Calu3 (cell line): ENCODE measurements around the gene NSDHL. TPM values are rescaled to one million over a fixed set of nuclear protein-coding genes. Genes with fewer than 3 reads are reported as not detected.

Experiments
- BruUV-seq: library from RNA; stranded (reverse); fragments of 400-500 nt; replicated peaks from 2 replicates; lab custom pipeline; 2021; lab: Mats Ljungman, UMichigan
- CTCF ChIA-PET: fragments of 300-600 bp; sonication (Branson Sonifier 250); formaldehyde crosslinking; loops from one replicate; lab custom pipeline; 2022; ENCODE audit warnings: antibody characterized with exemption; lab: Charles Lee
- DNase-seq: peaks from one replicate; pipeline ENCODE4 v3.0.0; 2022
- H3K27ac Mint-ChIP-seq: one replicate; pipeline ENCODE4 v1.8.0; 2022; ENCODE audit warnings: mixed read lengths; ENCODE audit not compliant: unreplicated experiment
- H3K27me3 Mint-ChIP-seq: one replicate; pipeline ENCODE4 v1.8.0; 2022; ENCODE audit warnings: mixed read lengths; ENCODE audit not compliant: unreplicated experiment
- H3K36me3 Mint-ChIP-seq: one replicate; pipeline ENCODE4 v1.8.0; 2022; ENCODE audit warnings: mild to moderate bottlenecking, moderate library complexity, mixed read lengths; ENCODE audit not compliant: insufficient read depth, unreplicated experiment
- H3K4me1 Mint-ChIP-seq: one replicate; pipeline ENCODE4 v1.8.0; 2022; ENCODE audit warnings: mild to moderate bottlenecking, low read depth, mixed read lengths; ENCODE audit not compliant: unreplicated experiment
- H3K4me3 Mint-ChIP-seq: one replicate; pipeline ENCODE4 v1.8.0; 2022; ENCODE audit warnings: mild to moderate bottlenecking, low read depth, moderate library complexity, mixed read lengths; ENCODE audit not compliant: unreplicated experiment
- H3K9me3 Mint-ChIP-seq: one replicate; pipeline ENCODE4 v1.8.0; 2022; ENCODE audit warnings: low read depth, mixed read lengths; ENCODE audit not compliant: unreplicated experiment
- CTCF ChIP-seq: fragments of 200-600 bp; IDR thresholded peaks from one replicate; pipeline ENCODE4 v1.8.0; 2022; ENCODE audit warnings: antibody characterized with exemption; ENCODE audit not compliant: unreplicated experiment
- intact Hi-C: fragments of 100-400 bp; cut with micrococcal nuclease; formaldehyde crosslinking; loops from one replicate; pipeline ENCODE4 v1.10.0; 2022; ENCODE audit not compliant: unreplicated experiment
- total RNA-seq: library from RNA; stranded (reverse); gene quantifications from 2 replicates; pipeline ENCODE4 v1.2.3, GENCODE V29; 2022

The NSDHL gene
- total RNA-seq, 1 experiment from 2014 or later = 38.1 TPM

GRCh38 chrX:152876931-152877840 is 46.3 kb downstream of the NSDHL start:
- CTCF ChIA-PET = no interaction called here
- BruUV-seq = no TSS peak
- no peak for TF ChIP-seq CTCF
- H3K27me3 Mint-ChIP-seq = peaks cover 3% of the 10 kb centered on the region
- no peak for DNase-seq
- no peak overlapping the region for H3K27ac Mint-ChIP-seq
- no peak overlapping the region for H3K4me3 Mint-ChIP-seq
- H3K9me3 Mint-ChIP-seq = no peaks in the 10 kb centered on the region
- H3K36me3 Mint-ChIP-seq = peaks cover 14% of the 10 kb centered on the region
- intact Hi-C loops = no loop called here
- H3K4me1 Mint-ChIP-seq = no peaks in the 10 kb centered on the region

- H3K9me3 Mint-ChIP-seq = no peaks in the 10 kb centered on the region
- H3K27me3 Mint-ChIP-seq = peaks cover 17% of the 10 kb centered on the region
- intact Hi-C loops = no loop called here
- BruUV-seq = no TSS peak
- no peak overlapping the region for H3K4me3 Mint-ChIP-seq
- DNase-seq = no peak
- H3K36me3 Mint-ChIP-seq = peaks cover 7% of the 10 kb centered on the region
- TF ChIP-seq CTCF = no peak
- no peak overlapping the region for H3K27ac Mint-ChIP-seq
- CTCF ChIA-PET = no interaction called here
- H3K4me1 Mint-ChIP-seq = no peaks in the 10 kb centered on the region
These were observed 48.3 kb downstream of the NSDHL start for GRCh38 chrX:152878976-152879755.

- H3K27me3 Mint-ChIP-seq = peaks cover 37% of the 10 kb centered on the region
- intact Hi-C loops = no loop called here
- H3K27ac Mint-ChIP-seq = no peak overlapping the region
- no TSS peak for BruUV-seq
- no peaks in the 10 kb centered on the region for H3K36me3 Mint-ChIP-seq
- no peaks in the 10 kb centered on the region for H3K9me3 Mint-ChIP-seq
- H3K4me1 Mint-ChIP-seq = no peaks in the 10 kb centered on the region
- no peak overlapping the region for H3K4me3 Mint-ChIP-seq
- no peak for TF ChIP-seq CTCF
- no peak for DNase-seq
- CTCF ChIA-PET = no interaction called here
These were observed 50.4 kb downstream of the NSDHL start for GRCh38 chrX:152881289-152881688.

- no peaks in the 10 kb centered on the region for H3K4me1 Mint-ChIP-seq
- no peak overlapping the region for H3K27ac Mint-ChIP-seq
- TF ChIP-seq CTCF = no peak
- no TSS peak for BruUV-seq
- no peaks in the 10 kb centered on the region for H3K9me3 Mint-ChIP-seq
- H3K27me3 Mint-ChIP-seq = peaks cover 52% of the 10 kb centered on the region
- CTCF ChIA-PET = no interaction called here
- H3K36me3 Mint-ChIP-seq = no peaks in the 10 kb centered on the region
- DNase-seq = no peak
- no peak overlapping the region for H3K4me3 Mint-ChIP-seq
- intact Hi-C loops = no loop called here
These were observed 53.3 kb downstream of the NSDHL start for GRCh38 chrX:152884171-152884570.
